ENCODE results near the gene IL22RA1.

IL22RA1 gene

DNA sequence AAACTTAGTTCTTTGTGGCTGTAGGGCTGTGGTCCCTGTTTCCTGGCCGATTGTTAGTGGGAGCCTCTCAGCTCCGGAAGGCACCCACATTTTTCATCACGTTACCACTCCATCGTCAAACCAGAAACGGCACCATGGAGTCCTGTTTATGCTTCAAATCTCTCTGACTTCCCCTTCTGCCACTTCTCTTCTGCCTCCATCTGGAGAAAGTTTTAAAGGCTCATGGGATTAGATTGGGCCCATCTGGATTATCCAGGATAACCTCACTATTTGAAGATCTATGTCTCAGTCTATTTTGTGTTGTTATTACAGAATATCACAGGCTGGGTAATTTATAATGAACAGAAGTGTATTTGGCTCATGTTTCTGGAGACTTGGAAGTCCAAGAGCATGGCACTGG, 19.3 kb upstream of the IL22RA1 start:
- no peak for DNase-seq (ENCODE audit: extremely low read depth, insufficient read length)
- Histone ChIP-seq H3K27me3 (replicated peaks; ENCODE audit: control insufficient read depth, insufficient read depth, low read length) (no peaks in the 10 kb centered on the region), H3K4me3 (replicated peaks; ENCODE audit: low read depth, low read length) (no peak overlapping the region), H3K36me3 (ENCODE audit: control insufficient read depth, insufficient read depth, low read length) (peaks cover 25% of the 10 kb centered on the region)
- TF ChIP-seq, protein P1, sequence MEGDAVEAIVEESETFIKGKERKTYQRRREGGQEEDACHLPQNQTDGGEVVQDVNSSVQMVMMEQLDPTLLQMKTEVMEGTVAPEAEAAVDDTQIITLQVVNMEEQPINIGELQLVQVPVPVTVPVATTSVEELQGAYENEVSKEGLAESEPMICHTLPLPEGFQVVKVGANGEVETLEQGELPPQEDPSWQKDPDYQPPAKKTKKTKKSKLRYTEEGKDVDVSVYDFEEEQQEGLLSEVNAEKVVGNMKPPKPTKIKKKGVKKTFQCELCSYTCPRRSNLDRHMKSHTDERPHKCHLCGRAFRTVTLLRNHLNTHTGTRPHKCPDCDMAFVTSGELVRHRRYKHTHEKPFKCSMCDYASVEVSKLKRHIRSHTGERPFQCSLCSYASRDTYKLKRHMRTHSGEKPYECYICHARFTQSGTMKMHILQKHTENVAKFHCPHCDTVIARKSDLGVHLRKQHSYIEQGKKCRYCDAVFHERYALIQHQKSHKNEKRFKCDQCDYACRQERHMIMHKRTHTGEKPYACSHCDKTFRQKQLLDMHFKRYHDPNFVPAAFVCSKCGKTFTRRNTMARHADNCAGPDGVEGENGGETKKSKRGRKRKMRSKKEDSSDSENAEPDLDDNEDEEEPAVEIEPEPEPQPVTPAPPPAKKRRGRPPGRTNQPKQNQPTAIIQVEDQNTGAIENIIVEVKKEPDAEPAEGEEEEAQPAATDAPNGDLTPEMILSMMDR (IDR thresholded peaks at IDR 0.05; ENCODE audit: insufficient read depth, low read length, poor library complexity, severe bottlenecking): no peak

- H3K36me3 ChIP-seq (ENCODE audit: control insufficient read depth, insufficient read depth, low read length): peaks cover 28% of the 10 kb centered on the region
- TF ChIP-seq, protein P1 (IDR thresholded peaks at IDR 0.05; ENCODE audit: insufficient read depth, low read length, poor library complexity, severe bottlenecking): no peak
- DNase-seq (ENCODE audit: extremely low read depth, insufficient read length): no peak
- no peaks in the 10 kb centered on the region for H3K27me3 ChIP-seq (replicated peaks; ENCODE audit: control insufficient read depth, insufficient read depth, low read length)
- H3K4me3 ChIP-seq (replicated peaks; ENCODE audit: low read depth, low read length): no peak overlapping the region
Observed at GRCh38 chr1:24161270-24161669, 18.3 kb upstream of the IL22RA1 start.

GRCh38 chr1:24159366-24159765, 16.4 kb upstream of the IL22RA1 start:
- Histone ChIP-seq H3K36me3 (ENCODE audit: control insufficient read depth, insufficient read depth, low read length) (peaks cover 27% of the 10 kb centered on the region), H3K27me3 (replicated peaks; ENCODE audit: control insufficient read depth, insufficient read depth, low read length) (no peaks in the 10 kb centered on the region), H3K4me3 (replicated peaks; ENCODE audit: low read depth, low read length) (no peak overlapping the region)
- TF ChIP-seq, protein P1 (IDR thresholded peaks at IDR 0.05; ENCODE audit: insufficient read depth, low read length, poor library complexity, severe bottlenecking): no peak
- DNase-seq (ENCODE audit: extremely low read depth, insufficient read length): no peak

DNA sequence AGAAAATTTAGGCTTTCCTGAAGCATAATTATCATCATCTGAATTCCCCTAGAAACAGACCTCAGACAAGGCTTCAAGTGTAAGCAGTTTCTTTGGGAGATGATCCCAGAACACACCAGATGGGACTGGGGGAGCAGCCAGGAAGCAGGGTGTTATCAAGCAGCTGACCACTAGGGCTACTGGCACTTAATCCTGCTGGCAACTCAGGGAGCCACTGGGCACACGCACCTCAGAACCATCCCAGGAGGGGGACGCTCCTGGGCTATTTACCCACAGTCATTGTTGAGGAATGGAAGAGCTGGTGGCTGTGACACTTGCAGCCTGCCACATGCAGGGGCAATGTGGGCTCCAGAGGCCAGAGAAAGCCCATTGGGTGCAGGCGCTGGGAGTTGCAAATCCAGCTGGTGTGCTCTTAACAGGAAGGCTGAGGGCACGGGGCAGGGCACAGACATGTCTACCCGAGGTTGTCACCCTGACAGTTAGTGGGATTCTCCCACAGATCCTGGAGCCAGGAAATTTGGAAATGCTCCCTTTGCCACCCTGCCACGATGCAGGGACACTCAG, 15.1 kb upstream of the IL22RA1 start:
- Histone ChIP-seq H3K36me3 (ENCODE audit: control insufficient read depth, insufficient read depth, low read length) (peaks cover 24% of the 10 kb centered on the region), H3K4me3 (replicated peaks; ENCODE audit: low read depth, low read length) (no peak overlapping the region), H3K27me3 (replicated peaks; ENCODE audit: control insufficient read depth, insufficient read depth, low read length) (no peaks in the 10 kb centered on the region)
- DNase-seq (ENCODE audit: extremely low read depth, insufficient read length): no peak
- TF ChIP-seq, protein P1 (IDR thresholded peaks at IDR 0.05; ENCODE audit: insufficient read depth, low read length, poor library complexity, severe bottlenecking): peak; percentile 15

DNA sequence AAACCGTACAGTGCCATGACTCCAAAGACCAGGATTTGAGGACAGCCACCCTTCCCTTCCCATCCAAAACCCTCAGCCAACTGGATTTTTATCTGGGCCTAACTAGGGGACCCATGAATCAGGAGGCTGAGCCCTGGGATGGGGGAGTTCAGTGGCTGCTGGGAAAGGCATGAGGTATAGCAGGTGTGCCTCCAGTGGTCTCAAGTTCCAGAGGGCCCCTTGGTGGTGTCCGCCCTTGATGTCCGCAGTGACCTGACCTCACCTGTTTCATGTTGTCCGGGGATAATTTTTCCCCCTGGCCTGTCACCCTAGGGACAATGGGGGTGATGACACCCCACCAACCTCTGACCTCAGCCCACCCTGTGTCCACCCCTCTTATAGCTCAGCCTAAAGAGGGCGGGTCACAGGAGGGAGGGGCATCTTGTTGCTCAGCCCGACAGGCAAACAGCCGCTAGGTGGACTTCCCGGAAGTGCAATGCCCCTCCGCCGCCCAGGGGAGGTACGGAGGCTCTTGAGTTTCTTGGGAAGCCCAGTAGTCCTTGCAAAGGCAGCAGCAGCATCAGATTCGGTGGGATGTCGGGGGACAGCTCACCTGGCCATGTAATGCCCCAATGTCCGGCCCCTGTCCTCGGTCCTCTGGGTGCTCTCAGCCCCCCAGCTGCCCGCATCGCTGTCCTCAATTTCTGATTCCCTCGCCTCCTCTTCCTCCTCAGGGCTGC, 13.8 kb upstream of the IL22RA1 start:
- H3K36me3 ChIP-seq (ENCODE audit: control insufficient read depth, insufficient read depth, low read length): peaks cover 20% of the 10 kb centered on the region
- TF ChIP-seq, protein P1 (IDR thresholded peaks at IDR 0.05; ENCODE audit: insufficient read depth, low read length, poor library complexity, severe bottlenecking): no peak

More for the DNA sequence above, 13.8 kb upstream of the IL22RA1 start:
- no peak for DNase-seq (ENCODE audit: extremely low read depth, insufficient read length)
- Histone ChIP-seq H3K4me3 (replicated peaks; ENCODE audit: low read depth, low read length) (no peak overlapping the region), H3K27me3 (replicated peaks; ENCODE audit: control insufficient read depth, insufficient read depth, low read length) (no peaks in the 10 kb centered on the region)
